Vagina (tissue), 2 donors: ENCODE data around the gene ANKRD49. TPM values are rescaled to one million over a fixed set of nuclear protein-coding genes. Genes with fewer than 3 reads are reported as not detected.

Experiments
- DNase-seq, 2 donors: peaks; one replicate each; pipeline ENCODE4 v3.0.0-alpha.2; 2017; ENCODE audit errors: extremely low spot score in 2 of 2
- H3K27ac ChIP-seq: fragments of 200-600 bp; sonication (generic); one replicate; pipeline ENCODE4 v1.5.1; 2019
- H3K27me3 ChIP-seq: fragments of 200-600 bp; sonication (generic); one replicate; pipeline ENCODE4 v1.5.1; 2019
- H3K36me3 ChIP-seq, 2 donors: fragments of 200-600 bp; sonication (generic); one replicate each; pipeline ENCODE4 v1.5.1; 2017 to 2019
- H3K4me1 ChIP-seq: fragments of 200-600 bp; sonication (generic); one replicate; pipeline ENCODE4 v1.5.1; 2019
- H3K4me3 ChIP-seq, 2 donors: fragments of 200-600 bp; sonication (generic); 1 replicate in 1 of 2; 2 replicates in 1 of 2; pipeline ENCODE4 v1.5.1; 2016 to 2019
- H3K9me3 ChIP-seq: fragments of 200-600 bp; sonication (generic); one replicate; pipeline ENCODE4 v1.5.1; 2019
- CTCF ChIP-seq, 3 experiments: fragments of 450-650 bp in 2 of 3; fragments of 200-600 bp in 1 of 3; sonication (generic) in 1 of 3; IDR thresholded peaks; one replicate each; pipeline ENCODE4 v1.5.1; 2017 to 2019; ENCODE audit warnings: antibody characterized with exemption in 3 of 3, mild to moderate bottlenecking in 2 of 3, moderate library complexity in 2 of 3
- POLR2A ChIP-seq, 2 donors: fragments of 450-650 bp; IDR thresholded peaks; one replicate each; pipeline ENCODE4 v1.6.1; 2017; ENCODE audit warnings: antibody characterized with exemption in 2 of 2, mild to moderate bottlenecking in 2 of 2, moderate library complexity in 2 of 2
- POLR2AphosphoS5 ChIP-seq, 2 donors: sonication (generic); formaldehyde crosslinking; IDR thresholded peaks; one replicate each; pipeline ENCODE4 v1.9.0; 2017; ENCODE audit warnings: antibody characterized with exemption in 2 of 2, mild to moderate bottlenecking in 2 of 2, low read depth in 1 of 2; ENCODE audit not compliant: insufficient read depth in 1 of 2
- intact Hi-C: fragments of 100-400 bp; cut with DNase I; formaldehyde crosslinking; loops from one replicate; pipeline ENCODE4 v1.15.1; 2023
- total RNA-seq: library from RNA; depleted of rRNA; stranded (reverse); fragments of >200 nt; gene quantifications from one replicate; pipeline ENCODE4 v1.2.3, GENCODE V29; 2016

Gene ANKRD49
- total RNA-seq, 1 donor from 2014 or later: 12.5 TPM

- no peak overlapping the region for H3K27ac ChIP-seq
- intact Hi-C loops: no loop called here
- DNase-seq: no peak
- no peaks in the 10 kb centered on the region for H3K9me3 ChIP-seq
- H3K27me3 ChIP-seq: no peaks in the 10 kb centered on the region
- TF ChIP-seq POLR2AphosphoS5 (IDR thresholded peaks at IDR 0.05; ENCODE audit: insufficient read depth in 1 of 2, low read depth in 1 of 2) (no peak), CTCF (IDR thresholded peaks at IDR 0.05) (no peak), POLR2A (IDR thresholded peaks at IDR 0.05) (no peak)
- peaks cover 3 to 26% of the 10 kb centered on the region in 2 donors for H3K36me3 ChIP-seq
- no peaks in the 10 kb centered on the region for H3K4me1 ChIP-seq
- H3K4me3 ChIP-seq: no peak overlapping the region
Measured at GRCh38 chr11:94459576-94459975, 34.2 kb upstream of the ANKRD49 start.

- Histone ChIP-seq H3K4me3 (no peak overlapping the region), H3K27me3 (no peaks in the 10 kb centered on the region), H3K4me1 (no peaks in the 10 kb centered on the region), H3K9me3 (no peaks in the 10 kb centered on the region), H3K36me3 (peaks cover 0 to 22% of the 10 kb centered on the region in 2 donors), H3K27ac (no peak overlapping the region)
- intact Hi-C loops: no loop called here
- TF ChIP-seq POLR2A (IDR thresholded peaks at IDR 0.05) (no peak), POLR2AphosphoS5 (IDR thresholded peaks at IDR 0.05; ENCODE audit: insufficient read depth in 1 of 2, low read depth in 1 of 2) (no peak), CTCF (IDR thresholded peaks at IDR 0.05) (no peak)
- DNase-seq: no peak
Measured at GRCh38 chr11:94469416-94469815, 24.4 kb upstream of the ANKRD49 start.

- Histone ChIP-seq H3K9me3 (no peaks in the 10 kb centered on the region), H3K4me3 (no peak overlapping the region), H3K27ac (no peak overlapping the region), H3K36me3 (peaks cover 0 to 34% of the 10 kb centered on the region in 2 donors), H3K4me1 (no peaks in the 10 kb centered on the region), H3K27me3 (no peaks in the 10 kb centered on the region)
- DNase-seq: no peak
- intact Hi-C loops: no loop called here
- TF ChIP-seq POLR2AphosphoS5 (IDR thresholded peaks at IDR 0.05; ENCODE audit: insufficient read depth in 1 of 2, low read depth in 1 of 2) (no peak), POLR2A (IDR thresholded peaks at IDR 0.05) (no peak), CTCF (IDR thresholded peaks at IDR 0.05) (no peak)
Measured at GRCh38 chr11:94472916-94473799, 20.6 kb upstream of the ANKRD49 start.

GRCh38 chr11:94477624-94478023 lies 16.2 kb upstream of the ANKRD49 start:
- H3K4me3 ChIP-seq: no peak overlapping the region
- H3K27ac ChIP-seq: no peak overlapping the region
- H3K4me1 ChIP-seq: no peaks in the 10 kb centered on the region
- no peaks in the 10 kb centered on the region for H3K27me3 ChIP-seq
- peaks cover 0 to 27% of the 10 kb centered on the region in 2 donors for H3K36me3 ChIP-seq
- H3K9me3 ChIP-seq: no peaks in the 10 kb centered on the region
- TF ChIP-seq CTCF (IDR thresholded peaks at IDR 0.05) (no peak), POLR2AphosphoS5 (IDR thresholded peaks at IDR 0.05; ENCODE audit: insufficient read depth in 1 of 2, low read depth in 1 of 2) (no peak), POLR2A (IDR thresholded peaks at IDR 0.05) (no peak)
- DNase-seq: no peak
- intact Hi-C loops: no loop called here

GRCh38 chr11:94481342-94481741 lies 12.4 kb upstream of the ANKRD49 start:
- Histone ChIP-seq H3K27me3 (no peaks in the 10 kb centered on the region), H3K4me1 (no peaks in the 10 kb centered on the region), H3K9me3 (no peaks in the 10 kb centered on the region), H3K36me3 (peaks cover 0 to 38% of the 10 kb centered on the region in 2 donors), H3K4me3 (no peak overlapping the region), H3K27ac (no peak overlapping the region)
- intact Hi-C loops: no loop called here
- TF ChIP-seq CTCF (IDR thresholded peaks at IDR 0.05): no peak
- no peak for TF ChIP-seq POLR2AphosphoS5 (IDR thresholded peaks at IDR 0.05; ENCODE audit: insufficient read depth in 1 of 2, low read depth in 1 of 2)
- no peak for TF ChIP-seq POLR2A (IDR thresholded peaks at IDR 0.05)
- DNase-seq: no peak
